ENCODE data around the gene CCR5. TPM values are rescaled to one million over a fixed set of nuclear protein-coding genes. Genes with fewer than 3 reads are reported as not detected.
A peak's percentile ranks its signal among the peaks of the same experiment; 100 is the strongest.

The CCR5 gene
- total and polyA plus RNA-seq, 9 of the 15 experiments (the other 6 are each of a cell fraction or from before 2014, with no cell fraction given), result not detected

- TF ChIP-seq MBD1 (CRISPR knock-in tag; IDR thresholded peaks at IDR 0.05), result no peak
- peak; percentile 79 for TF ChIP-seq ATF3 (IDR thresholded peaks at IDR 0.05)
- 0 out of 2 replicates have a peak, but pooled peaks have one; percentile 56 for TF ChIP-seq ATF3 (CRISPR knock-in tag; conservative IDR thresholded peaks at IDR 0.05)
- peak; percentile 68; the same call in 1 of the 2 replicates for TF ChIP-seq FOXM1 (IDR thresholded peaks at IDR 0.05; ENCODE audit: low read depth)
- no peak for TF ChIP-seq FOXM1 (CRISPR knock-in tag; IDR thresholded peaks at IDR 0.05; ENCODE audit: low read depth)
- TF ChIP-seq RNF2 (IDR thresholded peaks at IDR 0.05), result peak; percentile 86
- peak; percentile 83 for TF ChIP-seq PKNOX1 (IDR thresholded peaks at IDR 0.05)
- TF ChIP-seq MEF2A (IDR thresholded peaks at IDR 0.05; ENCODE audit: control insufficient read depth, low read depth, low read length), result no peak
- 0 out of 4 replicates have a peak, but pooled peaks of 1 of the 2 experiments have one; percentile 19 for TF ChIP-seq SRF (CRISPR knock-in tag; IDR thresholded peaks at IDR 0.05)
- TF ChIP-seq CREB5 (CRISPR knock-in tag; IDR thresholded peaks at IDR 0.05), result no peak
- TF ChIP-seq SRSF1 (IDR thresholded peaks at IDR 0.05; ENCODE audit: low read depth, low read length), result no peak
- TF ChIP-seq POLR2H (tag; IDR thresholded peaks at IDR 0.05; ENCODE audit: low read depth), result no peak
- TF ChIP-seq THRB (CRISPR knock-in tag; conservative IDR thresholded peaks at IDR 0.05), result peak; percentile 82; the same call in 1 of the 2 replicates
- TF ChIP-seq SNIP1 (IDR thresholded peaks at IDR 0.05; ENCODE audit: low read depth), result no peak
- TF ChIP-seq KDM1A (IDR thresholded peaks at IDR 0.05), result peak; percentile 99
- TF ChIP-seq TEAD1 (CRISPR knock-in tag; IDR thresholded peaks at IDR 0.05), result peak in 1 of 2 experiments; percentile 86; a peak in 2 of 4 replicates
- TF ChIP-seq ZHX1 (conservative IDR thresholded peaks at IDR 0.05; ENCODE audit: low read length), result no peak
- TF ChIP-seq COPS2 (conservative IDR thresholded peaks at IDR 0.05), result no peak
These were observed 29.4 kb downstream of the CCR5 start (continued) for GRCh38 chr3:46400000-46400734.

Data from K562 (cell line).